Psoas muscle (tissue), 8 donors: Measurements from ENCODE around the gene DCUN1D2. TPM values are rescaled to one million over a fixed set of nuclear protein-coding genes. Genes with fewer than 3 reads are reported as not detected.

Experiments used
- ATAC-seq, 4 donors: fragments of 200-7000 bp; cut with Tn5 transposase; one replicate each; pipeline ENCODE4 v1.9.1; 2020; ENCODE audit warnings: moderate library complexity in 3 of 4, mild to moderate bottlenecking in 2 of 4
- DNase-seq, 2 donors: peaks; one replicate each; pipeline ENCODE4 v3.0.0-alpha.2; 2020
- H3K27ac ChIP-seq: fragments of 200-600 bp; one replicate; pipeline ENCODE4 v1.8.0; 2022
- H3K27me3 ChIP-seq, 3 donors: fragments of 200-600 bp in 1 of 3; one replicate each; pipeline versions ENCODE4 v1.6.1 to v1.8.0; 2013 to 2022; ENCODE audit warnings: low read length in 2 of 3, mild to moderate bottlenecking in 2 of 3, moderate library complexity in 1 of 3; ENCODE audit not compliant: insufficient read depth in 3 of 3
- H3K36me3 ChIP-seq, 2 donors: fragments of 200-600 bp in 1 of 2; one replicate each; pipeline versions ENCODE4 v1.6.1 to v1.8.0; 2013 to 2022; ENCODE audit warnings: low read depth in 1 of 2, mild to moderate bottlenecking in 1 of 2, moderate library complexity in 1 of 2; ENCODE audit not compliant: insufficient read depth in 1 of 2
- H3K4me1 ChIP-seq: fragments of 200-600 bp; one replicate; pipeline ENCODE4 v1.8.0; 2022
- H3K4me3 ChIP-seq: fragments of 200-600 bp; one replicate; pipeline ENCODE4 v1.8.0; 2022; ENCODE audit warnings: mild to moderate bottlenecking
- H3K9me3 ChIP-seq: fragments of 200-600 bp; one replicate; pipeline ENCODE4 v1.8.0; 2022
- CTCF ChIP-seq: fragments of 200-600 bp; IDR thresholded peaks from one replicate; pipeline ENCODE4 v1.8.0; 2022; ENCODE audit warnings: antibody characterized with exemption
- WGBS, 3 donors: extraction: QIAGEN DNeasy Blood & Tissue Kit; methylation state at CpG; one replicate each; pipeline versions ENCODE4 v1.1.6 to v1.1.7; 2013; 5-methylcytosine and 5-hydroxymethylcytosine counted together
- intact Hi-C, 2 donors: fragments of 100-400 bp; cut with DNase I; formaldehyde crosslinking; loops; one replicate each; pipeline versions ENCODE4 v1.11.0 to v1.14.2; 2022
- polyA plus RNA-seq, 3 donors: library from polyadenylated mRNA; stranded (reverse); fragments of 200-250 nt; gene quantifications; one replicate each; pipeline ENCODE4 v1.2.3, GENCODE V29; 2013
- total RNA-seq, 4 donors: library from RNA; stranded (reverse); fragmentation: NEBNext Ultra II Directional in 2 of 4; extraction: Animal tissue kit (Norgen Biotek cat#: 25700) in 2 of 4; gene quantifications; one replicate each; pipeline versions ENCODE4 v1.2.1 to v1.2.4, GENCODE V29; 2021 to 2023
- donor health status: healthy with polysubstance abuse.
- donor health status: DM: no; HTN: no; CAD: no; lungs with moderate emphysema.
- donor health status: Bipolar disorder and iron deficiency.
- donor health status: healthy.
- donor health status: DM: yes; HTN: yes; CAD: no.
- donor health status: DM: no; HTN: no; CAD: no.
- donor health status: DM: no; HTN: no; CAD: no.
- donor health status: DM: yes; HTN: yes; CAD: no.

DCUN1D2 gene
- total and polyA plus RNA-seq, 7 donors, result 32.4 to 151 (median 71.2) TPM

- H3K27ac ChIP-seq, result peak overlapping the region; percentile 88
- TF ChIP-seq CTCF, result no peak
- peak; percentile 2 to 16 (median 5) for ATAC-seq
- H3K4me1 ChIP-seq, result peaks cover 74% of the 10 kb centered on the region
- H3K9me3 ChIP-seq, result no peaks in the 10 kb centered on the region
- H3K36me3 ChIP-seq, result no peaks in the 10 kb centered on the region
- DNase-seq, result no peak
- H3K4me3 ChIP-seq, result peak overlapping the region; percentile 81
- no peaks in the 10 kb centered on the region for H3K27me3 ChIP-seq
- 1 to 3% (median 2%) methylated on average over 40 to 54 of the region's 54 CpGs for WGBS, 3 donors
- intact Hi-C loops, result loop anchor here in 1 of 2 donors (1.0 kb wide), 1 partner anchor 35 kb away; no protein-coding TSS in a partner anchor
These were observed 689 bp downstream of the DCUN1D2 start for GRCh38 chr13:113489549-113490495.

- 26 to 38% (median 28%) methylated on average over 8 of the region's 8 CpGs for WGBS, 3 donors
- DNase-seq (no peak), ATAC-seq (no peak)
- intact Hi-C loops, result no loop called here
- Histone ChIP-seq H3K27me3 (no peaks in the 10 kb centered on the region), H3K9me3 (no peaks in the 10 kb centered on the region), H3K4me1 (peaks cover 78% of the 10 kb centered on the region), H3K4me3 (peak overlapping the region; percentile 81), H3K27ac (peak overlapping the region; percentile 88), H3K36me3 (no peaks in the 10 kb centered on the region)
- TF ChIP-seq CTCF, result no peak
These were observed 1.4 kb downstream of the DCUN1D2 start for GRCh38 chr13:113489171-113489548.

- no peaks in the 10 kb centered on the region for H3K27me3 ChIP-seq
- WGBS, 3 donors, result 53 to 68% (median 59%) methylated on average over 3 of the region's 3 CpGs
- H3K9me3 ChIP-seq, result no peaks in the 10 kb centered on the region
- peaks cover 78% of the 10 kb centered on the region for H3K4me1 ChIP-seq
- no peak for ATAC-seq
- peak overlapping the region; percentile 88 for H3K27ac ChIP-seq
- intact Hi-C loops, result no loop called here
- no peak for TF ChIP-seq CTCF
- no peak for DNase-seq
- H3K4me3 ChIP-seq, result peak overlapping the region; percentile 6
- no peaks in the 10 kb centered on the region for H3K36me3 ChIP-seq
These were observed 2.2 kb downstream of the DCUN1D2 start for GRCh38 chr13:113488283-113488682.

- no peak overlapping the region for H3K4me3 ChIP-seq
- H3K4me1 ChIP-seq, result peaks cover 75% of the 10 kb centered on the region
- intact Hi-C loops, result no loop called here
- H3K27ac ChIP-seq, result peak overlapping the region; percentile 88
- no peaks in the 10 kb centered on the region for H3K36me3 ChIP-seq
- no peaks in the 10 kb centered on the region for H3K27me3 ChIP-seq
- DNase-seq (no peak), ATAC-seq (no peak)
- TF ChIP-seq CTCF, result no peak
- H3K9me3 ChIP-seq, result no peaks in the 10 kb centered on the region
- WGBS, 3 donors, result 27 to 50% (median 29%) methylated on average over 4 of the region's 4 CpGs
These were observed 3.8 kb downstream of the DCUN1D2 start for GRCh38 chr13:113486698-113487097.
